GM04503 (cell line): ENCODE measurements around the gene CS.
A peak's percentile ranks its signal among the peaks of the same experiment; 100 is the strongest.

Experiments used
- DNase-seq: peaks from one replicate; pipeline ENCODE4 v3.0.0-alpha.2; 2012; ENCODE audit warnings: low read depth

CS gene

GRCh38 chr12:56247923-56248322 is 52.2 kb downstream of the CS start:
- no peak for DNase-seq

DNA sequence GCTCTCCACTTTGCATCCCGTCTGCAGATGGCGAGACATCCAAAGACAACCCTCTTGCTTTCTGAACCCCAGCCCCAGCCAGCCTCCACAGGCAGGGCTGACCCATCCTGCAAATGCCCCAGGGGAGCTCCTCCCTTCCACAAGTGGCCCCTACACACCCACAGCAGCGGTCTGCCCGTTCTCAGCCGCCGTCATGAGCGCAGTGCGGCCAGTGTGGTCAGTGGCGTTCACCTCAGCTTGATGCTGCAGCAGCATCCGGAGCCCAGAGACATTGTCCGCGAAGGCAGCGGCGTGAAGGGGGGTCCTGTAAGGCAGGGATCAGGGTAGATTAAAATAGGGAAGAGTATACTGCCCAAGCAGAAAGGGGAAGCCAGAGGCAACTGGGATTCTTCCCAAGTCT is 55.6 kb downstream of the CS start:
- DNase-seq: no peak

- DNase-seq: no peak
Measured at GRCh38 chr12:56243731-56244181, 56.4 kb downstream of the CS start.

GRCh38 chr12:56242986-56243385 is 57.1 kb downstream of the CS start:
- no peak for DNase-seq

GRCh38 chr12:56241424-56242303 is 58.5 kb downstream of the CS start:
- no peak for DNase-seq

GRCh38 chr12:56237552-56237951 is 62.6 kb downstream of the CS start:
- no peak for DNase-seq

DNA sequence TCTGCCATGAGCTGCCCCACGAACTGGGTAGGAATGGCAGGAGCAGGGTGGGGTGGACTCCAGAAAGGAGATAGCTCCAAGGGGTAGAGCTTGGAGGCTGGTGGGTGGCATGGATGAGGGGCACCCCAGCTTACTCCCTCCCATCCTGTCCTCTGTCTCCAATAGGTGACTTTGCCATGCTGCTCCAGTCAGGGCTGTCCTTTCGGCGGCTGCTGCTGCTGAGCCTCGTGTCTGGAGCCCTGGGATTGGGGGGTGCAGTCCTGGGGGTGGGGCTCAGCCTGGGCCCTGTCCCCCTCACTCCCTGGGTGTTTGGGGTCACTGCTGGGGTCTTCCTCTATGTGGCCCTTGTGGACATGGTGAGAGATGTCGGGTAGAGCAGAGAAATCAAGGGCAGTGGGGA is 63.1 kb downstream of the CS start:
- no peak for DNase-seq

DNA sequence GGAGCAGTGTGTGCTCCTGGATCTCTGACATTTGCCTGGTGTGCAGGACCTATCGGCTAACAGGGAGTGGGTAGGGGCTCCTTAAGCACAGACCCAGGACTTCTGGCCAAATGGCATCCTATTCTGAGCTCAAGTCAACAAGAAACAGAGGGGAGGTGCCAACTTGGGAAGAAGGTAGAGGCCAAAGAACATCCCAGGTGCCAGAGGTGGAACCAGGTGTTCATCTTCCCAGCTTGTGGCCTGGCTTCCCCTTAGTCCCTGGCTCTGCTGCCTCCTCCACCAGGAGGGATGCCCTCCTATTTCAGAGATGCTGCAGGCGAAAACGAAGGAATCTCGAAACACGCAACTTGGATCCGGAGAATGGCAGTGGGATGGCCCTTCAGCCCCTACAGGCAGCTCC is 64.0 kb downstream of the CS start:
- no peak for DNase-seq

DNA sequence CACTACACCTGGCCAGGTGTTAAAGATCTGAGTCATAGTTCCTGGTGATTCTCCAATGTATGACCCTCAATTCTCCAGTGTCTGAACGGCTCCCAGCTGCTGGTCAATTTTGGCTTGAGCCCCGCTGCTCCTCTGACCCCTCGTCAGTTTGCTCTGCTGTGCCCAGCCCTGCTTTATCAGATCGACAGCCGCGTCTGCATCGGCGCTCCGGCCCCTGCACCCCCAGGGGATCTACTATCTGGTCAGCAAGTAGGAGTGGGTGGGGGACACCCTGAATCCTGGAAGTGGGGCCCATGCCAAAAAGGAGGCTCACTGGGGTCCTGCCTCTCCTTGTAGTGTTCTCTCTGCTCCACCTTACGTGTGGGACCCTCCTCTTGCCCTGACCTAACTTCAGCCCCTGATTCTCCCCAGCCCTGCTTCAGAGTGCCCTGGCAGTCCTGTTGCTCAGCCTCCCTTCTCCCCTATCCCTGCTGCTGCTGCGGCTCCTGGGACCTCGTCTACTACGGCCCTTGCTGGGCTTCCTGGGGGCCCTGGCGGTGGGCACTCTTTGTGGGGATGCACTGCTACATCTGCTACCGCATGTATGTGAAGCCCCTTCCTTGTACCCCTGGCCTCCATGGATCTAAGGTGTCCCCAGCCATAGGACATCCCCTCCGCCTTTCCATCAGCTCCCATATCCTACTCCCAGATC is 65.2 kb downstream of the CS start:
- no peak for DNase-seq

DNA sequence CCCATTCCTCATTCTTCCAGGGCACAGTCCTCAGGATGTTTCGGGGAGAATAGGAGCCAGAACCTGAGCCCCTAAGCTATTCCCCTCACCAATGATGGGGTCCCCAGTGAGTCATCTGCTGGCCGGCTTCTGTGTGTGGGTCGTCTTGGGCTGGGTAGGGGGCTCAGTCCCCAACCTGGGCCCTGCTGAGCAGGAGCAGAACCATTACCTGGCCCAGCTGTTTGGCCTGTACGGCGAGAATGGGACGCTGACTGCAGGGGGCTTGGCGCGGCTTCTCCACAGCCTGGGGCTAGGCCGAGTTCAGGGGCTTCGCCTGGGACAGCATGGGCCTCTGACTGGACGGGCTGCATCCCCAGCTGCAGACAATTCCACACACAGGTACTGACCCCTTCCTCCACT is 68.9 kb downstream of the CS start:
- DNase-seq: no peak

DNA sequence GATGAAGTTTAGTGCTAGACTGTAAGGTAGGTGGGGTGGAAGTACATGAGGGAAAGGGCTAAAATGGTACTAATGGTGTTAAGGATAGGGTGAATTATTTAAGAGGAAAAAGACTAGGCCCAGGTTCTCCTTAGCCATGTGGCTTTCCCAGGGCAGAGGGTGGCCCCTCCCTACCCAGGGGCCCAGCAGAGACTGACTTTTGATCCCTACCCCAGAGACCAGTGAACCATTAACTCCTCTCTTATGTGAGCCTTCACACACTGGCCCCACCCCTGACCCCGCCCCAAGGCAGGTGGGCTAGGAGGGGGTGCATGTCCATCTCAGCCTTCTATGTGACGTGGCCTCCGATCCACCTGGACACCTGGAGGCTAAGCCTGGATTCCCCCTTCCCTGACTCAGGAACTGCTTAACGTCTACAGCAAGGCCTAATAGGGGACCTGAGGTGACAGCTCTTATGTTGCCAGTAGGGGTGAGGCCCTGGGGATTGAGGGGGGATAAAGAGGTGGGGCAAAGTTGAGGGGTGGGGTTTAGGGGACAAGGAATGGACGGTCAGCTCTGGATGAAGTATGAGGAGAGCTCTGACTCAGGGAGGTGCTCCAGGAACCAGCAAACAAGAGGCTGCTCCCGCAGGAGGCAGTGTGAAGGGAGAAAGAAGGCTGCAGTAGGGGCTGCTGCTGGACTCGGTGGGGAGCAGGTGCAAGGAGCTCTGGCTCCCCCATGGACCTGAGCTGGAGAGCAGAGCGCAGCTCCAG is 69.5 kb downstream of the CS start:
- DNase-seq: no peak

DNA sequence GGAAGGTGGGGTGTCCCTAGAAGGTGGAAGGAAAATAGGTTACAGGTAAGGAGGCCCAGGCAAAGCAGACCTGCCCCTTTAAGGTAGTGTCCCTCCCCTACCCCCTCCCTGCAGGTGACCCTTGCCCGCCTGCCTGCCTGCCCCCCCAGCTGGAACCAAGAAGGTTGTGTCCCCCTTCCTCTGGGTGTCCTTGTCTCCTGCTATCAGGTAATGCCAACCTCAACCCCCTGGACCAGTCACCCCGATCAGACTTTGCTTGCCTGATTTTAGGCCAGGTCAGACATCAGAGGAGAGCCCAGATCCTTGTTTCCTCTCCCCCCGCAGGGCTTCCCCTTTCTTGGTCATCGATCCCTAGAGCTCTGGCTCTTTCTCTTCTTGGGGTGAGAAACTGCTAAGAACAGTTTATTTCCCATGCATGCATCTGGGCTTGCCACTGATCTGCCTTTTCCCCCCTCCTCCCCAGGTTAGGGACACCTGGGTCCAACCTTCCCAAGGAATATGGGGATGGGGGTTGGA is 70.2 kb downstream of the CS start, which contains the start of gene SLC39A5:
SLC39A5 (plus strand) TSS at position 136 of the 516 bp plus-strand sequence. CDS start 1,224 bp downstream, outside the sequence.
- DNase-seq: no peak

DNA sequence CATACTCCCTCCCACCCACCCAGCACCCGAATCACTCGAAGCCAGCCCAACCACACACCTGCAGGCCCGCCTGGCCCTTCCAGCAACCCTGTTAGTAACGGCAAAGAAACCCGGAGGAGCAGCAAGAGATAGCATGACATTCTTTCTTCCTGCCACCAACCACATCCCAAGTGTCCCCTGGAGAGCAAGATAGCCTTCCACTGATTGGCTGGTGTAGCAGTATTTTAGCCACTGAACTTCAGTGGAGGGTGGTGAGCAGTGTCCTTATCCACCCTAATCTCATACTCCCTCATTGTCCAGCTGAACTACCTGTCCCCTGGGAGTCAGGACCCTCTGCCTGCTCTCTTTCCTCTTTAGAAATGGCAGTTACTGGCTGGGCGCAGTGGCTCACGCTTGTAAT is 71.0 kb downstream of the CS start:
- no peak for DNase-seq

DNA sequence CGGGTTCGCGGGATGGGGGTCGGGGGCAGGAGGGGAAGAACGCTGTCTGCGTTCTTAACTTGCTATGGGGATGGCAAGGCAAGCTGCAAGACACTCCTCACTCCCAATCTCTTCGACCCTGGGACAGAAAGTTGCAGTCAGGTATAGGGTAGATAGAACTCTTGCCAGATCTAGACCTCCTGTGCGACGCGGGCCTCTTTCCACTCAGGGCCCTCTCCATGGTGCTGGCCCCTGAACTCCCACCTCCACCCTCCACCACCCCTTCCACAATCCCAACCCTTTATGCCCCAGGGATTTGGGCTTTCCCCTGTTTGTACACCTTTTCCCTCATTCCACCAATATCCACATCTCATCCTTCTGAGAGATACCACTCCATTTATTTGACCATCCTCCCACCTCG is 75.2 kb downstream of the CS start:
- DNase-seq: no peak

DNA sequence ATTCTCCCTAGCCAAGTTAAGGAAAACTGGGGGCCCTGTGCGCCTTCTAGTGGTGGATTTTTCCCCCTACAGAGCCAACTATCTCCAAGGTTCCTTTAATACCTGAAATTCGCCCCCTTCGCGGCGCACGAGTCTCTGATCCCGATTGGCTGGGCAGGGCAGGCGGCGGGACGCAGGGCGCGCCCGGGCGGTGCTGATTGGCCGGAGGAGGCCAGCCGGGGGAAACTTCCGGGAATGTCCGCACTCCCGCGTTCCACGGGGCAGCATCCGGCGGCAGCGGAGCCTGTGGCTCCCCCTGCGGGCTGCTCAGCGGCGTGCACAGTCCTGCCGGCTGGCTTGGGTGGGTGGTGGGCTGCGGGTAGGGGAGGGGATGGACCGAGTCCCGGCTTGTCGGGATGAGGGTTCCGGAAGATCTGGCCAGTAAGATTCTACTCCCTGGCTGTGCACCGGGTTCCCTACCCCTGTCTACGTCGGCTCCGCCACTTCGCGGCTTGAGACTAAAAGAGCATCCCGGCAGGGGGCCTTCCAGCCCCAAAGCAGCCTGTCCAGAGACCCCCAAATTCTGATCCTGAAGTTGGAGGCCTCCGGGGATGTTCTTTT is 75.9 kb downstream of the CS start, which contains the start of gene NABP2:
NABP2 (plus strand) TSS at position 241 of the 600 bp plus-strand sequence. CDS start 515 bp downstream, outside the sequence.
- peak; percentile 88 for DNase-seq

DNA sequence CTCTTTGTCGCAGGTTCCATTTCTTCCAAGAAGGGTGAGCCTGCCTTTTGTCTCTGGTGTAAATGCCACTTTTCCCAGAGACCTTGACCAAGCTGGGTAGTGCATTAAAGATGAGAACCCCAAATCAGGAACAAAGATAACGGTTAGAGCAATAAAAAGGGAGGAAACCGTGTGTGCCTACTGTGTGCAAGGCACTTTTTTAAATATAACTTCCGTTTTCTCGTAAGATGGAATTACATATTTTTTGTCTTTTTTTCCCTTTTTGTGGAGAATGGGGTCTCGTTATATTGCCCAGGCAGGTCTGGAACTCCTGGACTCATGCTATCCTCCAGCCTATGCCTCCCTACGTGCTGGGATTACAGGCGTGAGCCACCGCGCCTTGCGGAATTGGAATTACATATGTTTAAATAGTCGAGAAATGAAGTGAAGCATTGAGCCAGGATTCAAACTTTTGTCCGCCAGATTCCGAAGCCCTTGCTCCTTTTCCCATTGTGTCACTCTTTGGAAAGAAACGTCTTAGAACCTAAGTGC is 76.5 kb downstream of the CS start:
- DNase-seq: no peak

DNA sequence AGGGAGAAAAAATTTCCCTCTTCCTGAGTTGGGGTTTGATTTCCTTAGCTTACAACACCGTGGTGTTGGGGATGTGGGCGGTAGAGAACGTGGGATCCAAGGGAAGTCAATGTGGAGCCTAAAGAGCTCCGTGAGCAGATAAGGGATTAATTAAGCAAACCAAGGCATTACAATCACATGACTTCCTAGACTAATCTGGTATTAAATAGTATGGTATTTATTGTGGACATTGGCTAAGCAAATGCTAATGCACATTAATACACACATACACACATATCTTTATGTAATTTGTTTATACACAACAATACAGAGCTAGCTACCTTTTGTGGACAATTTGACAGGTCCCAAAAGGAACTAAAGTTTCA is 77.6 kb downstream of the CS start:
- DNase-seq: no peak

DNA sequence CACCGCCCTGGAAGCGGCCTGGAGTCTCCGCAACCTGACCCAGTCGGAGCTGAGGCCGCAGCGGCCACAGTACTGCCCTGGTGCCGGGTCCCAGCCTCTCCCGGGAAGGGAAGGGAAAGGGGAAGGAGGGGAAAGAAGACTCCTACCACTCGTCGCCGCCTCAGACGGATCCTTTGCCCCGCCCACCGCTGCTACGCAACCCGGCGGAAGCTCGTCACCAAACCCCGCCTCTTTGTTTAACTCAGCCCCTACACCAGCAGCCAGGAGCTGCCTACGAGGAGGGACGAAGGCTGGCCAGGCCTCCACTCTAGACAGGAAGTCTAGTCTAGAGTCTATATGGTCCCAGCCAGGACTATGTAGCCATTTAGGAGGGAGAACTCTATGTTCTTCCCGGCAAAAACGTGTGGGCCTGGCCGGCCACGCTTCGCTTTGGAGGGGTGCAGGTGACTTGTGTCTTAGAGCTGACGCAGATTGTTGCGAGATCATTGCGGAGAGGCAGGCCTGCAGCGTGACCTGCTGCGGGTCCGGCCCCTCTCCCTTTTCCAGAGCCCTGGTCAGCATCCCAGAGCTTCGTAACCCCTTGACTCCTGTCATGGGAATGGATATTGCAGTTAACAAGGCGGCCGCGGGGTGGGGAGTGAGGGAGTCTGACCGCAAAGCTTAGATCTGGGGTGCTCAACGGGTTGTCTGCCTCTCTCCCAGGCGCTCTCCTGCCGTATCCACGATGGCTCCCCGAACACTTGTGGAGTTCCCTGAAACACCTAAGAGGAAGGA is 78.2 kb downstream of the CS start, which contains the start of gene RNF41:
RNF41 (minus strand) TSS at position 166 of the 774 bp plus-strand sequence. CDS start 7,875 bp downstream, outside the sequence.
- DNase-seq: peak; percentile 83
